ENCODE measurements around the gene FOCAD.
A peak's percentile ranks its signal among the peaks of the same experiment; 100 is the strongest.
"Not testable (repeated sequence)": the region's sequence is repeated elsewhere in the genome, so short reads cannot be mapped to it uniquely, and the experiment has no call there.

The FOCAD gene

GRCh38 chr9:20658677-20659473, 25.2 kb upstream of the FOCAD start:
- peak in 1 of 2 donors; percentile 31 for ATAC-seq (replicated peaks)
- Mint-ChIP-seq H3K9me3 (no peaks in the 10 kb centered on the region), H3K36me3 (no peaks in the 10 kb centered on the region), H3K4me3 (peak overlapping the region in 1 of 2 donors; percentile 80), H3K27me3 (peaks cover 12 to 20% of the 10 kb centered on the region in 2 donors), H3K4me1 (no peaks in the 10 kb centered on the region), H3K27ac (no peak overlapping the region)
- no peak for DNase-seq

DNA sequence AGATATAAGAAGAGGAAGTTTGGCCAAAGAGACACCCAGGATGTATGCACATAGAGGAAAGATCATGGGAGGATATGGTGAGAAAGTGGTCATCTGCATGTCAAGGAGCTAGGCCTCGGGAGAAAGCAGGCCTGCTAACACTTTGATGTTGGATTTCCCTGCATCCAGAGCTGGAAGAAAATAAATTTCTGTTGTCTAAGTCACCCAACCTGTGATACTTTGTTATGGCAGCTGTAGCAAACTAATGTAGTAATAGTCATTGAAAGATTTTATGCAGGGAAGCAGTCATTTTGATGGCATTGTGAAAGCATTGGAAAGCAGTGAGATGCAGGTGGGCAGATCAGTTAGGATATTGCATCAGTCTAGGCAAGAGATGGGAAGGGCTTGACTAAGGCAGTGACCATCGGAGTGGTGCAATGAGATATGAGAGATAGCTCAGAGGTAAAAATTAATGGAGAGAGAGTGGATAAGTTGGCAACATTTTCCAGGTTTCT, 24.5 kb upstream of the FOCAD start:
- Mint-ChIP-seq H3K4me3 (no peak overlapping the region), H3K27me3 (peaks cover 8 to 13% of the 10 kb centered on the region in 2 donors), H3K36me3 (no peaks in the 10 kb centered on the region), H3K9me3 (no peaks in the 10 kb centered on the region), H3K27ac (no peak overlapping the region), H3K4me1 (no peaks in the 10 kb centered on the region)
- no peak for ATAC-seq (replicated peaks)
- DNase-seq: no peak

DNA sequence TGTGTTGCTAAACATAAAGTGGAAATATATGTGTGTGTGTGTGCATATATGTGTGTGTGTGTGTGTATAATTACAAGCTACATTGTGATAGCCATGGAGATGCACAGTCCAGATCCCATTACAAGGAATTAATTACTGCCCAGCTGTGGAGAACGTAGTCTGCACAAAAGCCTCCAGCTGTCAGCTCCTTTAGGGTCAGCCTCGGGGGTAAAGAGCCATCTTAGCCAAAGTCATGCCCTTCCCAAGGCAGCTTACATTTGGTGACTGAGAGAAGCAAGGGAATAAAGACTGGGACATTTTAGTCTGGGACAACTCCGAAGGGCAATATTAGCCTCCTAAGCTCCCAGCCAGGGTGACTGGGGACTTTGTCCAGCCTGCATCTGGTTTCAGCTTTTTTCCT, 21.9 kb upstream of the FOCAD start:
- Mint-ChIP-seq H3K36me3 (no peaks in the 10 kb centered on the region), H3K27ac (no peak overlapping the region), H3K4me1 (no peaks in the 10 kb centered on the region), H3K9me3 (no peaks in the 10 kb centered on the region), H3K4me3 (no peak overlapping the region), H3K27me3 (peaks cover 0 to 8% of the 10 kb centered on the region in 2 donors)
- ATAC-seq (replicated peaks) (no peak), DNase-seq (no peak)

DNA sequence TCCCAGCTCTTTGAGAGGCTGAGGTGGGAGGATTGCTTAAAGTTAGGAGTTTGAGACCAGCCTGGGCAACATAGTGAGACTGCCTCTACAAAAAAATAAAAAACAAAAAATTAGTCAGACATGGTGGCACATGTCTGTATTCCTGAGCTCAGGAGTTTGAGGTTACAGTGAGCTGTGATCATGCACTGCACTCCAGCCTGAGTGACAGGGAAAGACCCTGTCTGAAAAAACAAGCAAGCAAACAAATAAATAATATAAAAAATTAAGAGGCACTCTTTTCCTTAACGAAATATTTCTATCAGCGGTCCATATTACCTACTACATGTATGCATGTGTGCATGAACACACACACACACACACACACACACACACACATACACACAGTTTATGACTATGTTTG, 20.9 kb upstream of the FOCAD start:
- Mint-ChIP-seq H3K36me3 (no peaks in the 10 kb centered on the region), H3K27me3 (peaks cover 0 to 8% of the 10 kb centered on the region in 2 donors), H3K4me3 (no peak overlapping the region), H3K4me1 (no peaks in the 10 kb centered on the region), H3K9me3 (no peaks in the 10 kb centered on the region), H3K27ac (no peak overlapping the region)
- ATAC-seq (replicated peaks) (no peak), DNase-seq (no peak)

DNA sequence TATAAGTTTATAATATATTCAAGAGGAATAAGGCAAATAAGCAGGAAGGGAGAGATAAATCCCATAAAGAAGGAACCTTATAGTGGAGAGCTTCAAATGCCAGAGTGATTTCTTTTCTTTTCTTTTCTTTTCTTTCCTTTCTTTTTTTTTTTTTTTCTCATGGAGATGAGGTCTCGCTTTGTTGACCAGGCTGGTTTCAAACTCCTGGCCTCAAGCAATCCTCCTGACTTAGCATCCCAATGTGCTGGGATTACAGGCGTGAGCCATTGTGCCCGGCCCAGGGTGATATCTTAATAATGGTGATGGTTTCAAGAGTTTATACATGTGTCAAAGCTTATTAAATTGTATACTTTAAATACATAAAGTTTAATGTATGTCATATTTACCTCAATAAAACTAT, 19.6 kb upstream of the FOCAD start:
- ATAC-seq (replicated peaks): no peak
- Mint-ChIP-seq H3K27me3 (peaks cover 0 to 8% of the 10 kb centered on the region in 2 donors), H3K4me1 (no peaks in the 10 kb centered on the region), H3K9me3 (no peaks in the 10 kb centered on the region), H3K36me3 (no peaks in the 10 kb centered on the region), H3K4me3 (no peak overlapping the region), H3K27ac (no peak overlapping the region)
- no peak for DNase-seq

GRCh38 chr9:20670395-20670794, 13.7 kb upstream of the FOCAD start:
- H3K36me3 Mint-ChIP-seq: no peaks in the 10 kb centered on the region
- peaks cover 0 to 8% of the 10 kb centered on the region in 2 donors for H3K27me3 Mint-ChIP-seq
- no peaks in the 10 kb centered on the region for H3K4me1 Mint-ChIP-seq
- no peak for ATAC-seq (replicated peaks)
- no peak overlapping the region for H3K4me3 Mint-ChIP-seq
- no peak for DNase-seq
- no peaks in the 10 kb centered on the region for H3K9me3 Mint-ChIP-seq
- no peak overlapping the region for H3K27ac Mint-ChIP-seq

DNA sequence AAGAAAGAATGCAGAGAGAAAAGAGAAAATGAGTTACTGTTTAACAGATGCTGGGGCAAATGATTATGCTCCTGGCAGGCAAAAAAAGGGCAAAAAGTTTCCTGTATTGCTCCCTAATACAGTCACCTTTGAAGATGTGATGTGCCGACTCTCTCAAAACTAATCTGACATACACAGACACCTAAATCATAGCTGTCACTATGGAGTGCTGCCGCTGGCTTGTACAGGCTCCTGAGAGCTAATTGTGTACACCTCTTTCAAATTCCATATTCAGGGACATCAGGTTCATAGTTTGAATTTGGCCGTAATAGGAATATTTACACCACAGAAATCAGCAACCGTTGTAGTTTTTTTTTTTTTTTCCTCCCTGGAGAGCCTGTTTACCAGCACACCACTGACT, 12.4 kb upstream of the FOCAD start:
- Mint-ChIP-seq H3K9me3 (no peaks in the 10 kb centered on the region), H3K27ac (no peak overlapping the region), H3K27me3 (peaks cover 0 to 1% of the 10 kb centered on the region in 2 donors), H3K4me1 (no peaks in the 10 kb centered on the region), H3K36me3 (no peaks in the 10 kb centered on the region), H3K4me3 (no peak overlapping the region)
- DNase-seq (no peak), ATAC-seq (replicated peaks) (no peak)

DNA sequence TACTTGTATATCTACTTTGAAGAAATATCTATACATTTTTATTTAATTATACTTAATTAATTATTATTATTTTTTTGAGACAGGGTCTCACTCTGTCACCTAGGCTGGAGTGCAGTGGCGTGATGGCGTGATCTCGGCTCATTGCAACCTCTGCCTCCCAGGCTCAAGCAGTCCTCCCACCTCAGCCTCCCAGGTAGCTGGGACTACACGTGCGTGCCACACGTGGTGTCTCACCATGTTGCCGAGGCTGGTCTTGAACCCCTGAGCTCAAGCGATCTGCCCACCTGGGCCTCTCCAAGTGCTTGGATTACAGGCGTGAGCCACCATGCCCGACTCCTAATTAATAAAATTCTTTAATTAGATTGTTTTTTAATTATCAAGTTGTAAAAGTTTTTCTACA, 10.5 kb upstream of the FOCAD start:
- not testable (repeated sequence) for H3K27ac Mint-ChIP-seq; H3K4me3 Mint-ChIP-seq; H3K36me3 Mint-ChIP-seq; ATAC-seq (replicated peaks); H3K4me1 Mint-ChIP-seq; H3K9me3 Mint-ChIP-seq; H3K27me3 Mint-ChIP-seq; DNase-seq

DNA sequence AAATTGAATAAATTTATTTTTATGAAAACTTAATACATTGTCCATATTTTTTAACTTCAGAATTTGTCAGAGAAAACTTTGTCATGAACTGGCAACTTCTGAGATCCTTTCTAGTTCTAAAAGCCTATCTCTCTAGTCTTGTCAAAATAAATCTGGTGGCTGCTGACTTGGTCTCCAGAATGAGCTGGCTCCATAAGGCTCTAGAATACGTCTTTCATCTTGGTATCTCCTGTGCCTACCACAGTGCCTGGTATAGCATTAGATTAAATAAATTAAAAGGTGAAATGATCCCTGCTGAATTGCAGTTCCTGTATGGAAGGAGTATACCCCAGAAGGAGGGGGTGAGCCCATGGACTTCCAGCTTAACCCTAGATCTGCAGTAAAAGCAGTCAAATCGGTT, 2.6 kb upstream of the FOCAD start:
- Mint-ChIP-seq H3K9me3 (no peaks in the 10 kb centered on the region), H3K27ac (no peak overlapping the region), H3K4me3 (no peak overlapping the region), H3K27me3 (no peaks in the 10 kb centered on the region), H3K36me3 (no peaks in the 10 kb centered on the region), H3K4me1 (peaks cover 8 to 16% of the 10 kb centered on the region in 2 donors)
- DNase-seq: no peak
- no peak for ATAC-seq (replicated peaks)

- Mint-ChIP-seq H3K27me3 (no peaks in the 10 kb centered on the region), H3K27ac (no peak overlapping the region), H3K4me3 (peak overlapping the region; percentile 90 to 91), H3K4me1 (peaks cover 8 to 16% of the 10 kb centered on the region in 2 donors), H3K9me3 (no peaks in the 10 kb centered on the region), H3K36me3 (no peaks in the 10 kb centered on the region)
- peak; percentile 9 for DNase-seq
- peak; percentile 53 to 57 for ATAC-seq (replicated peaks)
Measured at GRCh38 chr9:20683351-20684034, 566 bp upstream of the FOCAD start.

DNA sequence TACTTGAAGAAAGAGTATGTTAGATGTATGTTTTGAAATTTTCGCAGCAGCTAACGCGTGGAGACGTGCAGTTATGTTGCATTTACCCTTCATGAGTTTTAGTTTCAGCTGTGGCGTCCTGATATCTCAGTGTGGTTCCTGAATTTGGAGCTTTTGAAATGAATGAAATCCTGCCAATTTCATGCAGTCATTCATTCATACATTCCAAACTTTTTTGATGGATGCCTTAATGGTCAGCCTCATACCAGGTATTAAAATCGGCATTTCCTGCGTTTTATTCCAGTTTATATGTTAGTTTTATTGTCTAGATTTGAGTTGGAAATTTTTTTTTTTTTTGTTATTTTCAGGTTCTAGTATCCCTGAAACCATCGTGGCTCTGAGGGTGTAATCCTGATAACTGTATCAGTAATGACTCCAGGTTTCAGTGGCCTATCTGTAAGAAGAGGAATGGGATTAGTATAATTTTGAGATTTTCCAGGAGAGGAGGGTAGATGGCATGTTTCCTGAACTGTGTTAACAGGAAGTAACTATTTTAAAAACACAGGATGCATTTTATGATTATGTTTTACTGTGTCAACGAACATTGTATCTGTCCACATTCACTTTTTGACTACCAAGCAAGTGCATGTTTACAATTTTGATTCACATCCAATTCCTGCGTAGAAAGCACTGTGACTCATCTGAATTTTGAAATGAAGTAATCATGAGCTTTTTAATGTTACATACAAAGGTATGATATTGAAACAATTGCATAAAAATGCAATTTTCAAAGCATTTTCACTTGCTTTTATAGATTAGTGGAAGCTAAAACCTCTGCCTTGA, 1.0 kb downstream of the FOCAD start:
- Mint-ChIP-seq H3K4me3 (peak overlapping the region; percentile 90 to 91), H3K4me1 (peaks cover 8 to 16% of the 10 kb centered on the region in 2 donors), H3K27me3 (no peaks in the 10 kb centered on the region), H3K36me3 (no peaks in the 10 kb centered on the region), H3K9me3 (no peaks in the 10 kb centered on the region), H3K27ac (peak overlapping the region; percentile 74)
- no peak for DNase-seq
- no peak for ATAC-seq (replicated peaks)

DNA sequence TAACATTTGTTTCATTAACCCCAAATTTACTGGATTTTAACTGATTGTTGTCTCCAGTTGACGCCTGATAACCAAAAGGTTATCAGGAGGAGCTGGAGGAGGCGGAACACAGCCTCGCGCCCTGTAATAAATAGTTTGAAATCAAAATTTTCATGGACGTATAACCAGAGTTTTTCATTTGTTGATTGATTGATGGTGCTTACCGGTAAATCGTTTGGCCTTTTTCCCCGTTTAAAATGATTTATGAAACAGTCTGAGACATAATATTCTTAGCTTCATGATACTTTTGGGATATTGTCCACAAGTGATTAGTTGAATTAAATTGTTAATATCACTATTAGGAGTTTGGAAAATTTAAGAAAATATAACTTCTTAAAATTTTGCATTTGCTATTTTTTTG, 1.7 kb downstream of the FOCAD start:
- Mint-ChIP-seq H3K4me1 (peaks cover 8 to 16% of the 10 kb centered on the region in 2 donors), H3K9me3 (no peaks in the 10 kb centered on the region), H3K36me3 (no peaks in the 10 kb centered on the region), H3K27ac (no peak overlapping the region), H3K4me3 (no peak overlapping the region), H3K27me3 (no peaks in the 10 kb centered on the region)
- DNase-seq (no peak), ATAC-seq (replicated peaks) (no peak)

- H3K36me3 Mint-ChIP-seq: no peaks in the 10 kb centered on the region
- DNase-seq: no peak
- no peak for ATAC-seq (replicated peaks)
- no peak overlapping the region for H3K4me3 Mint-ChIP-seq
- H3K27me3 Mint-ChIP-seq: no peaks in the 10 kb centered on the region
- H3K27ac Mint-ChIP-seq: no peak overlapping the region
- peaks cover 3 to 6% of the 10 kb centered on the region in 2 donors for H3K4me1 Mint-ChIP-seq
- no peaks in the 10 kb centered on the region for H3K9me3 Mint-ChIP-seq
Measured at GRCh38 chr9:20689833-20690232, 5.8 kb downstream of the FOCAD start.

DNA sequence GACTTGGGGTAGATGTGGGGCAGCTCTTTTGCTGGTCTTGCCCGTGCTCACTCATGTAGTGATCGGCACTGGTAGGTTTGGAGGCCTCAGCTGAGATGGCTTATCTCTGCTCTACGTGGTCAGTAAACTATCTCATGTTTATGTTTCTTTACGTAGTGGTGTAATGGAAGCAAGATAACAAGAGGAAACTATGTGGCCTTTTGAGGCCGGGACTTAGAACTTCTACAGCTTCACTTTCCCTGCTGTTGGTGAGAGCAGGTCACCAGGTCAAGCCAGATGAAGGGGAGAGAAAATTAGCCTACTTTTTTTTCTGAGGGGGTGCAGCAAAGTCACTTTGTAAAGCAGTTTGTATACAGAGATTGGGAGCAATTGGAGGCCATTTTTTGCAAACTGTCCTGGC, 8.5 kb downstream of the FOCAD start:
- Mint-ChIP-seq H3K9me3 (no peaks in the 10 kb centered on the region), H3K36me3 (peaks cover 0 to 6% of the 10 kb centered on the region in 2 donors), H3K4me3 (no peak overlapping the region), H3K27me3 (no peaks in the 10 kb centered on the region), H3K27ac (no peak overlapping the region), H3K4me1 (no peaks in the 10 kb centered on the region)
- DNase-seq: no peak
- no peak for ATAC-seq (replicated peaks)
